Measurements from ENCODE around the gene WDR72. TPM values are rescaled to one million over a fixed set of nuclear protein-coding genes. Genes with fewer than 3 reads are reported as not detected.

WDR72 gene
- total RNA-seq, 1 donor from 2014 or later = 3.2 TPM

DNA sequence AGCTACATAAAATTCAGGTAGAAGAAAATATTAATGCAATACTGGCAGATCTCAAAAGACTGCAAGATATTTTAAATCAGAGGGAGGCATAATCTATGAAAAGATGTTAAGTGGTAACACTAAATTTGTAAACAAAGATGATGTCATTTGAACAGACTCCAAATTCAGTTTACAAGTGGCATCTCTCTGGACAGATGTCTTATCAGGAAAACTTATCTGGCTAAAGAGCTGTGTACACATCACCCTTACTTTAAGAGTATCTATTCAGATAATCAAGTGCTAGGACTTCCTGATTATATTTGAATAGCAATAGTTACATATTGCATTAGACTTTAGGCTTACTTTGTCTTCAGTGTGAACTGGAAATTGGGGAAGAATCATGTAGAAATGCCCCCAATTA, 231.5 kb downstream of the WDR72 start:
- Histone ChIP-seq H3K27ac (no peak overlapping the region), H3K4me3 (no peak overlapping the region), H3K36me3 (no peaks in the 10 kb centered on the region), H3K9me3 (no peaks in the 10 kb centered on the region), H3K4me1 (no peaks in the 10 kb centered on the region), H3K27me3 (no peaks in the 10 kb centered on the region)
- intact Hi-C loops (cut with DNase I) = no loop called here
- ATAC-seq = no peak
- TF ChIP-seq CTCF (IDR thresholded peaks at IDR 0.05) = no peak
- DNase-seq = no peak

DNA sequence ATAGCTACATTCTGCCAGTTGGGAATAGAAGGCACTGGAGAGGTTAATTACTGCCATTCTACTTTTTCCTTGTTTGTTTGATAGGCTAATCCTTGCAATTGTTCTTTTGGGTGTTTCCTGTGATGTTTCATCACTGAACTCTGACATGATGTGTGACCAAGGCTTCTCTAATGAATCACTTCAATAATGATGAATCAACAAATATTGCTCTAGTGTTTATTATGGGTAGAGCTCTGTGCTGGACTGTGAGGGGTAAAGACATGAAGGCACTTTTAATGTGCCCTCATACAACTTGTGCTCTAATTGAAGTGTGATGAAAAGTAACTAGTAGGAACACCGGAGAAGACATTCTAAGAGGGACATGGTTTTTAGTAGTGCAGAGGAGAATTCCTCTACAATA, 233.6 kb downstream of the WDR72 start:
- no peak for ATAC-seq
- no peak for TF ChIP-seq CTCF (IDR thresholded peaks at IDR 0.05)
- intact Hi-C loops (cut with DNase I) = no loop called here
- Histone ChIP-seq H3K9me3 (no peaks in the 10 kb centered on the region), H3K27me3 (no peaks in the 10 kb centered on the region), H3K36me3 (no peaks in the 10 kb centered on the region), H3K4me3 (no peak overlapping the region), H3K4me1 (no peaks in the 10 kb centered on the region), H3K27ac (no peak overlapping the region)
- no peak for DNase-seq

- Histone ChIP-seq H3K27ac (no peak overlapping the region), H3K4me3 (no peak overlapping the region), H3K36me3 (no peaks in the 10 kb centered on the region), H3K27me3 (no peaks in the 10 kb centered on the region), H3K4me1 (no peaks in the 10 kb centered on the region), H3K9me3 (no peaks in the 10 kb centered on the region)
- intact Hi-C loops (cut with DNase I) = no loop called here
- TF ChIP-seq CTCF (IDR thresholded peaks at IDR 0.05) = no peak
- ATAC-seq = no peak
- DNase-seq = no peak
These were observed 236.5 kb downstream of the WDR72 start for GRCh38 chr15:53522991-53523390.

- ATAC-seq = no peak
- no peak overlapping the region for H3K27ac ChIP-seq
- no peak for DNase-seq
- no peaks in the 10 kb centered on the region for H3K4me1 ChIP-seq
- no peaks in the 10 kb centered on the region for H3K9me3 ChIP-seq
- no peaks in the 10 kb centered on the region for H3K27me3 ChIP-seq
- intact Hi-C loops (cut with DNase I) = no loop called here
- no peak overlapping the region for H3K4me3 ChIP-seq
- no peak for TF ChIP-seq CTCF (IDR thresholded peaks at IDR 0.05)
- H3K36me3 ChIP-seq = no peaks in the 10 kb centered on the region
These were observed 238.5 kb downstream of the WDR72 start for GRCh38 chr15:53520996-53521395.

- Histone ChIP-seq H3K27ac (no peak overlapping the region), H3K4me3 (no peak overlapping the region), H3K4me1 (no peaks in the 10 kb centered on the region), H3K9me3 (no peaks in the 10 kb centered on the region), H3K36me3 (no peaks in the 10 kb centered on the region), H3K27me3 (no peaks in the 10 kb centered on the region)
- no peak for ATAC-seq
- TF ChIP-seq CTCF (IDR thresholded peaks at IDR 0.05) = no peak
- intact Hi-C loops (cut with DNase I) = no loop called here
- DNase-seq = no peak
These were observed 246.0 kb downstream of the WDR72 start for GRCh38 chr15:53513431-53513830.

GRCh38 chr15:53512029-53512428, 247.4 kb downstream of the WDR72 start:
- no peak overlapping the region for H3K27ac ChIP-seq
- no peaks in the 10 kb centered on the region for H3K9me3 ChIP-seq
- no peak for TF ChIP-seq CTCF (IDR thresholded peaks at IDR 0.05)
- no peaks in the 10 kb centered on the region for H3K4me1 ChIP-seq
- DNase-seq (no peak), ATAC-seq (no peak)
- H3K36me3 ChIP-seq = no peaks in the 10 kb centered on the region
- H3K27me3 ChIP-seq = no peaks in the 10 kb centered on the region
- H3K4me3 ChIP-seq = no peak overlapping the region
- intact Hi-C loops (cut with DNase I) = no loop called here

All from upper lobe of right lung (tissue), 1 donor.